ENCODE results near the gene DYNC2I2.
A peak's percentile ranks its signal among the peaks of the same experiment; 100 is the strongest.

The DYNC2I2 gene

GRCh38 chr9:128636024-128636390, 20.6 kb downstream of the DYNC2I2 start:
- peak; percentile 84 for DNase-seq (ENCODE audit: low spot score)

GRCh38 chr9:128635266-128636023, 21.2 kb downstream of the DYNC2I2 start:
- peak; percentile 99 for DNase-seq (ENCODE audit: low spot score)

- no peak for DNase-seq (ENCODE audit: low spot score)
Measured at GRCh38 chr9:128634651-128635262, 21.9 kb downstream of the DYNC2I2 start.

GRCh38 chr9:128634111-128634510, 22.5 kb downstream of the DYNC2I2 start:
- DNase-seq (ENCODE audit: low spot score), result no peak

- DNase-seq (ENCODE audit: low spot score), result no peak
Measured at GRCh38 chr9:128633601-128634000, 23.0 kb downstream of the DYNC2I2 start.

GRCh38 chr9:128633057-128633456, 23.6 kb downstream of the DYNC2I2 start:
- DNase-seq (ENCODE audit: low spot score), result no peak

GRCh38 chr9:128632486-128632885, 24.2 kb downstream of the DYNC2I2 start:
- no peak for DNase-seq (ENCODE audit: low spot score)

- no peak for DNase-seq (ENCODE audit: low spot score)
Measured at GRCh38 chr9:128632066-128632465, 24.6 kb downstream of the DYNC2I2 start.

GRCh38 chr9:128631636-128632035, 25.0 kb downstream of the DYNC2I2 start:
- no peak for DNase-seq (ENCODE audit: low spot score)

- no peak for DNase-seq (ENCODE audit: low spot score)
Measured at GRCh38 chr9:128629852-128630545, 26.6 kb downstream of the DYNC2I2 start.

GRCh38 chr9:128629136-128629535, 27.5 kb downstream of the DYNC2I2 start:
- DNase-seq (ENCODE audit: low spot score), result no peak

GRCh38 chr9:128628471-128629048, 28.1 kb downstream of the DYNC2I2 start:
- DNase-seq (ENCODE audit: low spot score), result no peak

GRCh38 chr9:128627906-128628305, 28.7 kb downstream of the DYNC2I2 start:
- no peak for DNase-seq (ENCODE audit: low spot score)

GRCh38 chr9:128627127-128627715, 29.4 kb downstream of the DYNC2I2 start:
- DNase-seq (ENCODE audit: low spot score), result no peak

- DNase-seq (ENCODE audit: low spot score), result no peak
Measured at GRCh38 chr9:128626181-128626580, 30.5 kb downstream of the DYNC2I2 start.

GRCh38 chr9:128625391-128626146, 31.1 kb downstream of the DYNC2I2 start:
- no peak for DNase-seq (ENCODE audit: low spot score)

- no peak for DNase-seq (ENCODE audit: low spot score)
Measured at GRCh38 chr9:128624566-128624965, 32.1 kb downstream of the DYNC2I2 start.

GRCh38 chr9:128621730-128622455, 34.8 kb downstream of the DYNC2I2 start:
- no peak for DNase-seq (ENCODE audit: low spot score)

GRCh38 chr9:128619779-128620178, 36.9 kb downstream of the DYNC2I2 start:
- no peak for DNase-seq (ENCODE audit: low spot score)

GRCh38 chr9:128619127-128619526, 37.5 kb downstream of the DYNC2I2 start:
- no peak for DNase-seq (ENCODE audit: low spot score)

GRCh38 chr9:128617943-128618342, 38.7 kb downstream of the DYNC2I2 start:
- DNase-seq (ENCODE audit: low spot score), result no peak

All from SW480 (cell line).